DND-41 (cell line): ENCODE results near the gene EFHC2.

Experiments
- ATAC-seq: fragments of 200-7000 bp; cut with Tn5 transposase; 3 replicates; pipeline ENCODE4 v1.9.1; 2021; ENCODE audit warnings: low read depth; ENCODE audit not compliant: insufficient read depth
- DNase-seq: peaks from one replicate; pipeline ENCODE4 v3.0.0-alpha.2; 2020
- H2AFZ ChIP-seq: 2 replicates; pipeline ENCODE4 v1.6.0; 2012; ENCODE audit warnings: low read depth, low read length
- H3K27ac ChIP-seq: 2 replicates; pipeline ENCODE4 v1.5.1; 2012; ENCODE audit warnings: low read length, inconsistent platforms
- H3K27me3 ChIP-seq: fragments of 200-600 bp; sonication (generic); 2 replicates; pipeline ENCODE4 v1.6.0; 2012; ENCODE audit warnings: low read length, mild to moderate bottlenecking, inconsistent platforms; ENCODE audit not compliant: insufficient read depth, poor library complexity
- H3K36me3 ChIP-seq: 2 replicates; pipeline ENCODE4 v1.5.1; 2012; ENCODE audit warnings: low read length, inconsistent platforms; ENCODE audit not compliant: insufficient read depth
- H3K4me1 ChIP-seq: 2 replicates; pipeline ENCODE4 v1.5.1; 2012; ENCODE audit warnings: mild to moderate bottlenecking, low read length; ENCODE audit not compliant: insufficient read depth
- H3K4me2 ChIP-seq: 2 replicates; pipeline ENCODE4 v1.6.0; 2012; ENCODE audit warnings: mild to moderate bottlenecking, moderate library complexity, low read length, inconsistent platforms; ENCODE audit not compliant: insufficient read depth
- H3K4me3 ChIP-seq, 2 experiments: fragments of 200-600 bp in 1 of 2; shearing (Covaris generic) in 1 of 2; 2 replicates each; pipeline ENCODE4 v1.5.1; 2012 to 2016; ENCODE audit warnings: inconsistent platforms in 2 of 2, low read length in 2 of 2, mild to moderate bottlenecking in 2 of 2, low read depth in 1 of 2, moderate library complexity in 1 of 2
- H3K79me2 ChIP-seq: 2 replicates; pipeline ENCODE4 v1.6.0; 2012; ENCODE audit warnings: low read length, inconsistent platforms; ENCODE audit not compliant: insufficient read depth
- H3K9ac ChIP-seq: 2 replicates; pipeline ENCODE4 v1.6.0; 2012; ENCODE audit warnings: low read depth, mild to moderate bottlenecking, inconsistent platforms, low read length, moderate library complexity
- H3K9me3 ChIP-seq: 2 replicates; pipeline ENCODE4 v1.5.1; 2012; ENCODE audit warnings: low read length, moderate library complexity, mild to moderate bottlenecking, inconsistent platforms; ENCODE audit not compliant: insufficient read depth, severe bottlenecking
- H4K20me1 ChIP-seq: 2 replicates; pipeline ENCODE4 v1.6.0; 2012; ENCODE audit warnings: low read length; ENCODE audit not compliant: insufficient read depth
- CTCF ChIP-seq: IDR thresholded peaks from 2 replicates; pipeline ENCODE4 v1.5.1; 2012; ENCODE audit warnings: borderline replicate concordance, low read length, moderate library complexity, mild to moderate bottlenecking; ENCODE audit not compliant: poor library complexity, severe bottlenecking; ENCODE audit errors: extremely low read depth
- EZH2 ChIP-seq: IDR thresholded peaks from 3 replicates; pipeline ENCODE4 v1.6.1; 2012; ENCODE audit warnings: borderline replicate concordance, low read depth, mild to moderate bottlenecking, moderate library complexity, low read length, inconsistent platforms; ENCODE audit not compliant: severe bottlenecking

EFHC2 gene

GRCh38 chrX:44105228-44105913 is 238.1 kb downstream of the EFHC2 start:
- Histone ChIP-seq H3K4me3 (no peak overlapping the region), H2AFZ (no peak overlapping the region), H3K36me3 (no peaks in the 10 kb centered on the region), H3K79me2 (no peaks in the 10 kb centered on the region), H4K20me1 (no peaks in the 10 kb centered on the region), H3K4me1 (no peaks in the 10 kb centered on the region), H3K9ac (no peak overlapping the region), H3K9me3 (no peaks in the 10 kb centered on the region), H3K27me3 (no peaks in the 10 kb centered on the region), H3K27ac (no peak overlapping the region), H3K4me2 (no peak overlapping the region)
- no peak for DNase-seq
- ATAC-seq: no peak
- no peak for TF ChIP-seq EZH2
- no peak for TF ChIP-seq CTCF

- Histone ChIP-seq H3K4me1 (no peaks in the 10 kb centered on the region), H3K9ac (no peak overlapping the region), H3K4me2 (no peak overlapping the region), H3K27ac (no peak overlapping the region), H3K79me2 (no peaks in the 10 kb centered on the region), H3K27me3 (no peaks in the 10 kb centered on the region), H3K36me3 (no peaks in the 10 kb centered on the region), H3K4me3 (no peak overlapping the region), H2AFZ (no peak overlapping the region), H4K20me1 (no peaks in the 10 kb centered on the region), H3K9me3 (no peaks in the 10 kb centered on the region)
- TF ChIP-seq EZH2 (no peak), CTCF (no peak)
- DNase-seq (no peak), ATAC-seq (no peak)
Measured at GRCh38 chrX:44104699-44105098, 238.8 kb downstream of the EFHC2 start.

- Histone ChIP-seq H3K27me3 (no peaks in the 10 kb centered on the region), H3K9me3 (no peaks in the 10 kb centered on the region), H2AFZ (no peak overlapping the region), H4K20me1 (no peaks in the 10 kb centered on the region), H3K4me1 (no peaks in the 10 kb centered on the region), H3K4me2 (no peak overlapping the region), H3K79me2 (no peaks in the 10 kb centered on the region), H3K4me3 (no peak overlapping the region), H3K9ac (no peak overlapping the region), H3K36me3 (no peaks in the 10 kb centered on the region), H3K27ac (no peak overlapping the region)
- TF ChIP-seq EZH2 (no peak), CTCF (no peak)
- ATAC-seq: no peak
- DNase-seq: no peak
Measured at GRCh38 chrX:44101281-44101680, 242.2 kb downstream of the EFHC2 start.

GRCh38 chrX:44099366-44099765 is 244.1 kb downstream of the EFHC2 start:
- Histone ChIP-seq H3K4me3 (no peak overlapping the region), H3K9ac (no peak overlapping the region), H3K36me3 (no peaks in the 10 kb centered on the region), H3K79me2 (no peaks in the 10 kb centered on the region), H3K27me3 (no peaks in the 10 kb centered on the region), H2AFZ (no peak overlapping the region), H3K9me3 (no peaks in the 10 kb centered on the region), H3K27ac (no peak overlapping the region), H3K4me1 (no peaks in the 10 kb centered on the region), H4K20me1 (no peaks in the 10 kb centered on the region), H3K4me2 (no peak overlapping the region)
- ATAC-seq (no peak), DNase-seq (no peak)
- no peak for TF ChIP-seq EZH2
- TF ChIP-seq CTCF: no peak
